Measurements from ENCODE around the gene CALHM4.

Gene CALHM4

DNA sequence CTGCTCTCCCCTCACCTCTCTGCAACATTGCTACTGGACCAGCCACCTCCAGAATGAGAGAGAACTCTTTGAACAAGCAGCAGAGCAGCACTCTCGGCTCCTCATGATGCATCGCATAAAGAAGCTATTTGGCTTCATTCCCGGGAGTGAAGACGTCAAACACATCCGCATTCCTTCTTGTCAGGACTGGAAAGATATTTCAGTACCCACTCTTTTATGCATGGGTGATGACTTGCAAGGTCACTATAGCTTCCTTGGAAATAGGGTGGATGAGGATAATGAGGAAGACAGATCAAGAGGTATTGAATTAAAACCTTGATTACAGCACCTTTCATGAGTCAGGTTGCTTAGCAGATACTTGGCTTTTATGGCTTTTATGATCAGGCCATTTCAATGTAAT lies 4.3 kb downstream of the CALHM4 start:
- H3K9me2 ChIP-seq (replicated peaks; ENCODE audit: insufficient read depth, low read length) = no peaks in the 10 kb centered on the region
- H3F3A ChIP-seq (ENCODE audit: insufficient read depth) = no peaks in the 10 kb centered on the region
- no peak overlapping the region for H3K4me2 ChIP-seq (ENCODE audit: low read depth, low read length, poor library complexity, severe bottlenecking)
- H3K79me2 ChIP-seq (ENCODE audit: insufficient read depth, low read length) = no peaks in the 10 kb centered on the region
- no peak overlapping the region for H2AFZ ChIP-seq (ENCODE audit: low read depth, low read length, severe bottlenecking)
- H3K27ac ChIP-seq (ENCODE audit: low read depth, low read length) = no peak overlapping the region
- no peaks in the 10 kb centered on the region for H3K27me3 ChIP-seq (ENCODE audit: low read length)
- H4K20me1 ChIP-seq (ENCODE audit: low read depth, low read length) = no peaks in the 10 kb centered on the region
- no peaks in the 10 kb centered on the region for H3K36me3 ChIP-seq (ENCODE audit: low read length)
- no peak overlapping the region for H3K9ac ChIP-seq (ENCODE audit: low read length)
- no peak for TF ChIP-seq EZH2phosphoT487 (conservative IDR thresholded peaks at IDR 0.05; ENCODE audit: low read length)
- no peaks in the 10 kb centered on the region for H3K9me3 ChIP-seq (ENCODE audit: insufficient read depth, low read length)
- no peak overlapping the region for H3K4me3 ChIP-seq (ENCODE audit: insufficient read depth, low read length, poor library complexity, severe bottlenecking)

- Histone ChIP-seq H3K79me2 (ENCODE audit: insufficient read depth, low read length) (no peaks in the 10 kb centered on the region), H3K36me3 (ENCODE audit: low read length) (no peaks in the 10 kb centered on the region), H3F3A (ENCODE audit: insufficient read depth) (no peaks in the 10 kb centered on the region), H3K9me2 (replicated peaks; ENCODE audit: insufficient read depth, low read length) (no peaks in the 10 kb centered on the region), H3K9me3 (ENCODE audit: insufficient read depth, low read length) (no peaks in the 10 kb centered on the region), H3K4me3 (ENCODE audit: insufficient read depth, low read length, poor library complexity, severe bottlenecking) (no peak overlapping the region), H3K27me3 (ENCODE audit: low read length) (no peaks in the 10 kb centered on the region), H3K9ac (ENCODE audit: low read length) (no peak overlapping the region), H3K4me2 (ENCODE audit: low read depth, low read length, poor library complexity, severe bottlenecking) (no peak overlapping the region), H3K27ac (ENCODE audit: low read depth, low read length) (no peak overlapping the region), H2AFZ (ENCODE audit: low read depth, low read length, severe bottlenecking) (no peak overlapping the region), H4K20me1 (ENCODE audit: low read depth, low read length) (no peaks in the 10 kb centered on the region)
- no peak for TF ChIP-seq EZH2phosphoT487 (conservative IDR thresholded peaks at IDR 0.05; ENCODE audit: low read length)
- TF ChIP-seq, protein P1, sequence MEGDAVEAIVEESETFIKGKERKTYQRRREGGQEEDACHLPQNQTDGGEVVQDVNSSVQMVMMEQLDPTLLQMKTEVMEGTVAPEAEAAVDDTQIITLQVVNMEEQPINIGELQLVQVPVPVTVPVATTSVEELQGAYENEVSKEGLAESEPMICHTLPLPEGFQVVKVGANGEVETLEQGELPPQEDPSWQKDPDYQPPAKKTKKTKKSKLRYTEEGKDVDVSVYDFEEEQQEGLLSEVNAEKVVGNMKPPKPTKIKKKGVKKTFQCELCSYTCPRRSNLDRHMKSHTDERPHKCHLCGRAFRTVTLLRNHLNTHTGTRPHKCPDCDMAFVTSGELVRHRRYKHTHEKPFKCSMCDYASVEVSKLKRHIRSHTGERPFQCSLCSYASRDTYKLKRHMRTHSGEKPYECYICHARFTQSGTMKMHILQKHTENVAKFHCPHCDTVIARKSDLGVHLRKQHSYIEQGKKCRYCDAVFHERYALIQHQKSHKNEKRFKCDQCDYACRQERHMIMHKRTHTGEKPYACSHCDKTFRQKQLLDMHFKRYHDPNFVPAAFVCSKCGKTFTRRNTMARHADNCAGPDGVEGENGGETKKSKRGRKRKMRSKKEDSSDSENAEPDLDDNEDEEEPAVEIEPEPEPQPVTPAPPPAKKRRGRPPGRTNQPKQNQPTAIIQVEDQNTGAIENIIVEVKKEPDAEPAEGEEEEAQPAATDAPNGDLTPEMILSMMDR (IDR thresholded peaks at IDR 0.05; ENCODE audit: insufficient read depth, low read length, poor library complexity, severe bottlenecking) = no peak
Observed at GRCh38 chr6:116560130-116560529, 6.6 kb downstream of the CALHM4 start.

DNA sequence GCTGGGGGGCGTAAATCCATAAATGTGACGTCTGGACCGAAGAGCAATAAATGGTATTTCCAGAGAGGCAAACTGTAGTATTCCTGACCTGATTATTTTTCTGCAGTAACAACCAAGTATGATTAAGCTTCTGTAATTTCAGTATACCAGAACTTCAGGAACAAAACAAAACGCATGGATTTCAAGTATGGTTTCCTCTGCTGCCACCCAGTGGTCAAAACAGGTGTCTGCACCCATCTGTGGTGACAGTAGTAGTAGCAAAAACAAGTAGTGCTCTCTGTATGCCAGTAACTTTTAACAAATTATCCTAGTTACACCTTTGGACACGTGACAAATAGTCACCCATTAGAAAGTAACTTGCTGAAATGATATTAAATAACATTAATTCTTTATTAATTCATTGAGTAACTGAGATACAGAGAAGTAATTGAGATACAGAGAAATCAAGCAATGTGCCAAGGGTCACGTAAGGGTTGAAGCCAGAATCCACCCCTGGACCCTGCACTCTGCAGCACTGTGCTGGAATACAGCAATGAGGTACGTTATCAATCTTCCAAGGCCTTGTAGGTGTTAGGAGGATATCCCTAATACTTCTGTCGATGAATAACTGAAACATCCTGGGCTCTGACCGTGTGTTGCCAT lies 7.9 kb downstream of the CALHM4 start:
- H4K20me1 ChIP-seq (ENCODE audit: low read depth, low read length) = no peaks in the 10 kb centered on the region
- H3K9me2 ChIP-seq (replicated peaks; ENCODE audit: insufficient read depth, low read length) = no peaks in the 10 kb centered on the region
- no peaks in the 10 kb centered on the region for H3K9me3 ChIP-seq (ENCODE audit: insufficient read depth, low read length)
- no peaks in the 10 kb centered on the region for H3K79me2 ChIP-seq (ENCODE audit: insufficient read depth, low read length)
- no peak overlapping the region for H3K4me2 ChIP-seq (ENCODE audit: low read depth, low read length, poor library complexity, severe bottlenecking)
- no peak overlapping the region for H3K4me3 ChIP-seq (ENCODE audit: insufficient read depth, low read length, poor library complexity, severe bottlenecking)
- no peaks in the 10 kb centered on the region for H3K36me3 ChIP-seq (ENCODE audit: low read length)
- TF ChIP-seq, protein P1 (IDR thresholded peaks at IDR 0.05; ENCODE audit: insufficient read depth, low read length, poor library complexity, severe bottlenecking) = peak; percentile 84
- no peak for TF ChIP-seq EZH2phosphoT487 (conservative IDR thresholded peaks at IDR 0.05; ENCODE audit: low read length)
- H3K9ac ChIP-seq (ENCODE audit: low read length) = no peak overlapping the region
- H2AFZ ChIP-seq (ENCODE audit: low read depth, low read length, severe bottlenecking) = no peak overlapping the region
- H3K27ac ChIP-seq (ENCODE audit: low read depth, low read length) = no peak overlapping the region
- H3F3A ChIP-seq (ENCODE audit: insufficient read depth) = no peaks in the 10 kb centered on the region
- H3K27me3 ChIP-seq (ENCODE audit: low read length) = no peaks in the 10 kb centered on the region

DNA sequence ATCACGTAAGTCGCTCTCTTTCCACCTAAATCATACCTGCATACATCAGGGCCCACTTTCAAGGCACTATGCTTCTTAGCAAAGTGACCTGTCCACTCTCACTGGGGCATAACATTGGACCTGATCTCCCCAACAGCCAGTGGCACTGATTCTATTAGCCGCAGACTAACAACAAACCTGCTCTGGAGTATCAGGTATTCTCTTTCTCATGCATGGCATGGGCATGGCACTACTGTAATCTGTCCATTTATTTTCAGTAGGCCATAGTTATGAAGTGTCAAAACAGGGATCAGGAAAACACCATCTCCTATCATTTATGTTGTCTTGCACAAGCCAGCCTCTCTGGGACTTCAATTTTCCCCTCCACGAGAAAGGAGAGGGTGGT lies 8.5 kb downstream of the CALHM4 start:
- no peaks in the 10 kb centered on the region for H3K27me3 ChIP-seq (ENCODE audit: low read length)
- no peak overlapping the region for H3K4me2 ChIP-seq (ENCODE audit: low read depth, low read length, poor library complexity, severe bottlenecking)
- no peak overlapping the region for H3K27ac ChIP-seq (ENCODE audit: low read depth, low read length)
- no peaks in the 10 kb centered on the region for H3K36me3 ChIP-seq (ENCODE audit: low read length)
- no peaks in the 10 kb centered on the region for H3F3A ChIP-seq (ENCODE audit: insufficient read depth)
- H4K20me1 ChIP-seq (ENCODE audit: low read depth, low read length) = no peaks in the 10 kb centered on the region
- no peak overlapping the region for H2AFZ ChIP-seq (ENCODE audit: low read depth, low read length, severe bottlenecking)
- H3K79me2 ChIP-seq (ENCODE audit: insufficient read depth, low read length) = no peaks in the 10 kb centered on the region
- TF ChIP-seq EZH2phosphoT487 (conservative IDR thresholded peaks at IDR 0.05; ENCODE audit: low read length) = no peak
- TF ChIP-seq, protein P1 (IDR thresholded peaks at IDR 0.05; ENCODE audit: insufficient read depth, low read length, poor library complexity, severe bottlenecking) = no peak
- H3K9me3 ChIP-seq (ENCODE audit: insufficient read depth, low read length) = no peaks in the 10 kb centered on the region
- H3K9me2 ChIP-seq (replicated peaks; ENCODE audit: insufficient read depth, low read length) = no peaks in the 10 kb centered on the region
- H3K9ac ChIP-seq (ENCODE audit: low read length) = no peak overlapping the region
- no peak overlapping the region for H3K4me3 ChIP-seq (ENCODE audit: insufficient read depth, low read length, poor library complexity, severe bottlenecking)

Measured in SU-DHL-6 (cell line).